Measurements from ENCODE around the gene FYB2. TPM values are rescaled to one million over a fixed set of nuclear protein-coding genes. Genes with fewer than 3 reads are reported as not detected.

FYB2 gene
- polyA plus RNA-seq, 2 of the 4 experiments (the other 2 are of a cell fraction) = not detected

- TF ChIP-seq PHF8 (IDR thresholded peaks at IDR 0.05; ENCODE audit: borderline replicate concordance, low read depth) (no peak), RNF2 (IDR thresholded peaks at IDR 0.05; ENCODE audit: borderline replicate concordance, low read depth) (no peak), HMGXB4 (CRISPR knock-in tag; IDR thresholded peaks at IDR 0.05; ENCODE audit: borderline replicate concordance) (no peak), SMC3 (IDR thresholded peaks at IDR 0.05) (peak; percentile 74), NR3C1 (IDR thresholded peaks at IDR 0.05) (no peak), EP300 (IDR thresholded peaks at IDR 0.05) (no peak), REST (IDR thresholded peaks at IDR 0.05) (no peak), JUN (IDR thresholded peaks at IDR 0.05) (no peak), ZNF302 (CRISPR knock-in tag; IDR thresholded peaks at IDR 0.05) (no peak), GATA3 (IDR thresholded peaks at IDR 0.05; ENCODE audit: borderline replicate concordance) (no peak)
Measured at GRCh38 chr1:56831871-56832693, 12.9 kb upstream of the FYB2 start (continued).

- no peaks in the 10 kb centered on the region for H3K9me3 ChIP-seq
- no peak overlapping the region for H3K4me3 ChIP-seq
- 15% methylated on average over 3 of the region's 4 CpGs for WGBS (ENCODE audit: missing lambda C conversion rate)
- H3K4me2 ChIP-seq = no peak overlapping the region
- H3K4me1 ChIP-seq = no peaks in the 10 kb centered on the region
- no peak for DNase-seq (ENCODE audit: low read depth in 1 of 2, low spot score in 1 of 2)
- FAIRE-seq = no peak
- no peak for ATAC-seq
- H3K27ac ChIP-seq = no peak overlapping the region
- POLR2A ChIA-PET = no interaction called here
- no peak for TF ChIP-seq JUNB (IDR thresholded peaks at IDR 0.05)
- TF ChIP-seq ZC3H11A (IDR thresholded peaks at IDR 0.05) = no peak
- no peak for TF ChIP-seq MYC (IDR thresholded peaks at IDR 0.05; ENCODE audit: borderline replicate concordance, low read length)
- no peak for TF ChIP-seq RCOR1 (IDR thresholded peaks at IDR 0.05; ENCODE audit: low read depth, low read length)
- TF ChIP-seq NR3C1 (IDR thresholded peaks at IDR 0.05) = no peak
- no peak for TF ChIP-seq RNF2 (IDR thresholded peaks at IDR 0.05; ENCODE audit: borderline replicate concordance, low read depth)
- TF ChIP-seq RARB (CRISPR knock-in tag; IDR thresholded peaks at IDR 0.05) = no peak
- TF ChIP-seq CBX8 (IDR thresholded peaks at IDR 0.05) = no peak
- no peak for TF ChIP-seq FOSB (CRISPR knock-in tag; IDR thresholded peaks at IDR 0.05)
- no peak for TF ChIP-seq POLR2AphosphoS2 (conservative IDR thresholded peaks at IDR 0.05; ENCODE audit: low read length)
- no peak for TF ChIP-seq BCL3 (IDR thresholded peaks at IDR 0.05)
- TF ChIP-seq ZFP36 (IDR thresholded peaks at IDR 0.05; ENCODE audit: borderline replicate concordance, partially characterized antibody) = no peak
- TF ChIP-seq HDAC2 (IDR thresholded peaks at IDR 0.05) = no peak
- CTCF ChIA-PET = interaction anchor here (0.9 to 1.2 kb wide), 2 partner anchors 9 to 10 kb away, joined by 5 read pairs; no protein-coding TSS in a partner anchor
Measured at GRCh38 chr1:56830052-56830451, 10.8 kb upstream of the FYB2 start.

Measured in A549 (cell line).